Stomach (tissue), 4 donors: ENCODE measurements around the gene ODF2.

Source experiments
- EP300 ChIP-seq: sonication (generic); formaldehyde crosslinking; IDR thresholded peaks from one replicate; pipeline ENCODE4 v1.6.1; 2017; ENCODE audit warnings: antibody characterized with exemption
- POLR2A ChIP-seq, 4 donors: fragments of 450-650 bp; IDR thresholded peaks; one replicate each; pipeline ENCODE4 v1.6.1; 2016; ENCODE audit warnings: antibody characterized with exemption in 4 of 4, control low read depth in 2 of 4, mild to moderate bottlenecking in 1 of 4, moderate library complexity in 1 of 4
- POLR2AphosphoS5 ChIP-seq, 3 donors: sonication (generic); formaldehyde crosslinking; IDR thresholded peaks; one replicate each; pipeline ENCODE4 v1.6.1; 2016; ENCODE audit warnings: antibody characterized with exemption in 3 of 3
- TF ChIP-seq, protein P1 (sequence below), 7 experiments: fragments of 450-650 bp in 4 of 7; fragments of 200-600 bp in 3 of 7; sonication (generic) in 3 of 7; IDR thresholded peaks; one replicate each; pipeline ENCODE4 v1.5.1; 2016 to 2019; ENCODE audit warnings: antibody characterized with exemption in 7 of 7, control low read depth in 2 of 7, mild to moderate bottlenecking in 1 of 7

DNA sequence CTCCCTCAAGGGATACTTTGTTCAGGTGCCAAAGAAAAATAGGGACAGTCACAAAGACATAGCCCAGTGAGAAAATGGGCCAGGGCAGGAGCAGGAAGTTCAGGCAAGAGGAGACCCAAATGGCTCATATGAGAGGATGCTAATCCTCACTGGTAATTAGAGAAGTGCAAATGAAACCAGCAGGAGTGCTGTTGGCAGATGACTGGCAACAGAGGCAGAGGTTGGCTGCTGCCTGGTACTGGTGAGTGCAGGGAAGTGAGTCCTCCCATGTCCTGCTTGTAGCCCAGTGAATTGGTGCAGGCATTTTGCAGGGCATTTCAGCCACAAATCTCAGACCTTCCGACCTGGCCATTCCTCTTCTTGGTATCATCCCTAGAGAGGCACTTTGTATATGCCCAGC is 23.5 kb downstream of the ODF2 start:
- TF ChIP-seq, protein P1, sequence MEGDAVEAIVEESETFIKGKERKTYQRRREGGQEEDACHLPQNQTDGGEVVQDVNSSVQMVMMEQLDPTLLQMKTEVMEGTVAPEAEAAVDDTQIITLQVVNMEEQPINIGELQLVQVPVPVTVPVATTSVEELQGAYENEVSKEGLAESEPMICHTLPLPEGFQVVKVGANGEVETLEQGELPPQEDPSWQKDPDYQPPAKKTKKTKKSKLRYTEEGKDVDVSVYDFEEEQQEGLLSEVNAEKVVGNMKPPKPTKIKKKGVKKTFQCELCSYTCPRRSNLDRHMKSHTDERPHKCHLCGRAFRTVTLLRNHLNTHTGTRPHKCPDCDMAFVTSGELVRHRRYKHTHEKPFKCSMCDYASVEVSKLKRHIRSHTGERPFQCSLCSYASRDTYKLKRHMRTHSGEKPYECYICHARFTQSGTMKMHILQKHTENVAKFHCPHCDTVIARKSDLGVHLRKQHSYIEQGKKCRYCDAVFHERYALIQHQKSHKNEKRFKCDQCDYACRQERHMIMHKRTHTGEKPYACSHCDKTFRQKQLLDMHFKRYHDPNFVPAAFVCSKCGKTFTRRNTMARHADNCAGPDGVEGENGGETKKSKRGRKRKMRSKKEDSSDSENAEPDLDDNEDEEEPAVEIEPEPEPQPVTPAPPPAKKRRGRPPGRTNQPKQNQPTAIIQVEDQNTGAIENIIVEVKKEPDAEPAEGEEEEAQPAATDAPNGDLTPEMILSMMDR (IDR thresholded peaks at IDR 0.05) = no peak
- TF ChIP-seq POLR2A (IDR thresholded peaks at IDR 0.05) (no peak), POLR2AphosphoS5 (IDR thresholded peaks at IDR 0.05) (no peak), EP300 (no peak)
